Retinal pigment epithelial cell (primary cell): Measurements from ENCODE around the gene MAP7D2.
"Not testable (repeated sequence)": the region's sequence is repeated elsewhere in the genome, so short reads cannot be mapped to it uniquely, and the experiment has no call there.

ENCODE experiments used
- DNase-seq: peaks from one replicate; pipeline ENCODE4 v3.0.0-alpha.2; 2010; ENCODE audit warnings: low read depth
- H3K4me3 ChIP-seq: 2 replicates; pipeline ENCODE4 v1.5.1; 2011; ENCODE audit warnings: mild to moderate bottlenecking, low read length, control low read depth, moderate library complexity
- TF ChIP-seq, protein P1 (sequence below): conservative IDR thresholded peaks from 2 replicates; pipeline ENCODE4 v1.5.1; 2011; ENCODE audit warnings: low read depth, low read length, control low read depth, inconsistent platforms

MAP7D2 gene

DNA sequence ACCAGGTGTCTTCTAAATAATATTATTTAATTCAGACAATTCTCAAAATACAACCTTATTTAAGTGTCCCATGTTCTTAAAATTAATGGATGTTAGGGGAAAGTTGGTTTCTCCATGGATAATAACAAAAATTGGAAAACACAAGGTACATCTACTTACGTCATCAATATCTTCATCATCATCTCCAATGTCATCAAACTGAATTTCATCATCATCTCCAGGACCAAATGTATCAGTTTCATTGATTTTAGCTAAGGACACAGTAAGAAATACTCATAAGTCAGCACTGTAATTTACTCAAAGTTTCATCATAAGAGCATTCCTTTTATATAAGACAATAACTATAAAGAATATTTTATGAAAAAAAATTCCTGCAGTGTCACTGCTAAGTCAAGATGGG lies 13.7 kb upstream of the MAP7D2 start:
- DNase-seq, result no peak
- no peak overlapping the region for H3K4me3 ChIP-seq
- TF ChIP-seq, protein P1, sequence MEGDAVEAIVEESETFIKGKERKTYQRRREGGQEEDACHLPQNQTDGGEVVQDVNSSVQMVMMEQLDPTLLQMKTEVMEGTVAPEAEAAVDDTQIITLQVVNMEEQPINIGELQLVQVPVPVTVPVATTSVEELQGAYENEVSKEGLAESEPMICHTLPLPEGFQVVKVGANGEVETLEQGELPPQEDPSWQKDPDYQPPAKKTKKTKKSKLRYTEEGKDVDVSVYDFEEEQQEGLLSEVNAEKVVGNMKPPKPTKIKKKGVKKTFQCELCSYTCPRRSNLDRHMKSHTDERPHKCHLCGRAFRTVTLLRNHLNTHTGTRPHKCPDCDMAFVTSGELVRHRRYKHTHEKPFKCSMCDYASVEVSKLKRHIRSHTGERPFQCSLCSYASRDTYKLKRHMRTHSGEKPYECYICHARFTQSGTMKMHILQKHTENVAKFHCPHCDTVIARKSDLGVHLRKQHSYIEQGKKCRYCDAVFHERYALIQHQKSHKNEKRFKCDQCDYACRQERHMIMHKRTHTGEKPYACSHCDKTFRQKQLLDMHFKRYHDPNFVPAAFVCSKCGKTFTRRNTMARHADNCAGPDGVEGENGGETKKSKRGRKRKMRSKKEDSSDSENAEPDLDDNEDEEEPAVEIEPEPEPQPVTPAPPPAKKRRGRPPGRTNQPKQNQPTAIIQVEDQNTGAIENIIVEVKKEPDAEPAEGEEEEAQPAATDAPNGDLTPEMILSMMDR, result no peak

DNA sequence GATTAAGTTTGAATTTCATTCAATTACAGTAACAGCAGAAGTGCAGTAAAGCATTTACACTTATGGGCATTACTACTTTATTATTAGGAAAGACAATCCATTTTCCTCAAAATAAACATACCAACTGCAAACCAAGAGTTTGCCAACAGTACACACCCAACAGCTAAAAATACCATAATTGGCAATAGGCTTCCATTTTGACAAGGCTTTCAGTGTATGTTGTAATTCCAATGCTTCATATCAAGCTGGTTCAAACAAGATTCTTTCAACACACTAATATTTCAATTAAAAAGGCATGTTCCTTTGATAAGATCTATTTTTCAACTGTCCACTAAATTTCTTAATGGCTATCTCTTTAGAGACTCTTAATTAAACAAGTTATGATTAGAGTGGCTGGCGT lies 12.8 kb upstream of the MAP7D2 start:
- TF ChIP-seq, protein P1, result no peak
- no peak for DNase-seq
- H3K4me3 ChIP-seq, result no peak overlapping the region

DNA sequence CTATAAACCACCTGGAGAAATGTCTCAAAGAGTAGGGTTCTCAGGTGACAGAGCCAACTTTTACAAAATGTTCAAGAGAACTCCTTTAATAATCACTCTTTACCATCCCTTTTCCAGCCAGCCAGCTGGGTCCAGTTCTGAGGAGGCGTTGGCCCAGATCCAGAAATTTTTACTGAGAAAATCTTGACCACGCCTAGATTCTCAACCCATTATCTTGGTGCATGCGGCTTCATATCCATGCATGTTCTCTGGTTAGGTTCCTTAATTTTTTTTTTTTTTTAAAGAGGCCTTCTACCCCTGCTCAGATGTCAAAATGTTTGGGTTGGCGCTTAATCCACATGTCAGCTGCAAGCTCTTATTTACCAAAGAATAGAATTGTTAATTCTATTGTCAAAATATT lies 12.0 kb upstream of the MAP7D2 start:
- TF ChIP-seq, protein P1, result no peak
- DNase-seq, result no peak
- H3K4me3 ChIP-seq, result no peak overlapping the region

DNA sequence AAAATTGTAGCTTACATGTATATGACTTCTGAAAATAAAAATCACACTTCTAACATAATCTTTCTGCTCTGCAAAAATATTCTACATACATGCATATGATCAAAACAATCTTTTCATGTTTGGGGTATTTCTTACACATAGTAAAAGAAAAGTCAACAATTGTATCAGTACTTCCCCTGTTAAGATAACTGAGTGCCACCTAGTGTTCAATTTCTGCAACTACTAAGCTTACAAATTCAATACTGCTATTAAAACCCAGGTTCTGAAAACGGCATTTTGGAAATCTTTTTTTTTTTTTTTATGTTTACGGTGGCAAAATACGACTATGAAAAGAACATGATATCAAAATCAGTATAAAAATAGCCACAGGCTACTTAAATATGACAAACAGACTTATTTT lies 10.7 kb upstream of the MAP7D2 start:
- H3K4me3 ChIP-seq, DNase-seq: not testable (repeated sequence)
- TF ChIP-seq, protein P1, result peak; percentile 37

DNA sequence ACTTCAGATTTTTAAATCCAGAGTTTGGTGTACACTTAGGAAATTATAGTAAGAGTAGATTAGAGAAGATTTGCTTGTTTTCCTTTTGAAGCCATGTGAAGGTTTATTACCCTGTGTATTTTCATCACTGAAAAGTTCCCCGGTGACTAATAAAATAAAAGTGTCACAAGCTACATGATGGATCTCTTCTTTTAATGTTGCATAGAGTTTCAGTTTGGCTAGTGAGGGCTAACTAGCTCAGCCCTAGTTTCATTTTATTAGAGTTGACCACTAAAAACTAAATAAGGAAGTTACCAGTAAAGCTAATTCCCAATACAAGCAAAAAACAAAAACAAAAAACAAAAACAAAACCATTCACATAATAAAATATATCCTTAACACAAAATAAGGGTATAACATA lies 10.1 kb upstream of the MAP7D2 start:
- not testable (repeated sequence) for H3K4me3 ChIP-seq, DNase-seq

DNA sequence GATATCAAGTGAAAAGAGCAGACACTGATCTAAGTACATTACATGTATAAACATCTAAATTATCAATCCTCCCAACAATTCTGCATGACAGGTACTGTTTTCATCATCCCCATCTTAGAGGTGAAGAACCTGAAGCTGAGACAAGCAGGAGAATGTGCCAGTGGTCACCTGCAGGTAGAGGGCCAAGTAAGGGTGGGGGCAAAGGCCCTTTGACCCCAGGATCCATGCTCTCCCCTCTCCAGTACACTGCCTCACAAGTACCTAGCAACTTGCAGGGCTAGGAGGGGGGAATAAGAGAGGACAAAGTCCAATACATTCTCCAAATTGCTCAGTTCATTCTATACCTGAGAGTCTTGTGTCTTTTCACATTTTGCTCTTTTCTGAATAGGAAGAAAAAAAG lies 8.3 kb upstream of the MAP7D2 start:
- no peak overlapping the region for H3K4me3 ChIP-seq
- DNase-seq, result no peak
- TF ChIP-seq, protein P1, result no peak

DNA sequence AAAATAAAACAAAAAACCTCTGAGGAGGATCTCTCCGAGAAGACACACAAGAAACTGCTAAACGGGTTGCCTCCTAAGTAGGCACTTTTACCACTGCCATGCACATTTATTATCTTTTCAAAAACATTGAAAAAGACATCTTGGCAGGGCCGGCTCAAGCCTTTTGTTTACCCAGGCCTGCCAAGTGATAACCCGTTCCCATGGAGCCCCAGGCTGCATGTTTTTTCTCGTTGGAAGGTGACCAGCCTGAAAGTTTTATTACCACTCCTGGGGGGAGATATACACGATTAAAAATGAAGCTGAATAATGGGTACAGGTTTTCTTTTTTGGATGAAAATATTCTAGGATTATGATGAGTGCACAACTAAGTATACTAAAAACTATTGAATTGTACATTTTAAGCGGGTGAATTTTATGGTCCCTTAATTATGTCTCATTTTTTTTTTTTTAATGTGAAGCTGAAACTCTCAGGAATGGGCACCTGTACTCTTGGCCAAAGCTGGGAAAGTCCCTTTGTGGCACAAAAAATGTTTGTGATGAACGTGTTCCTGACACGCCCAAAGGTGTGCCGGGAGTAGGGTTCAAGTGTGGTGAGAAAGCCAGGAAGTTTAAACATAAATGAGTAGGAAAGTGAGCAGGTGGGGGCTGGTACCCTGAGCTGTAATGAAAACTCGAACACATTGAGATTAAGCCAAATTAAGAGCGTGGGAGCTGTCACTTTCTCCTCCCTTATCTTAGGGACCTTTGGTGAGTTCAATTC lies 1.5 kb upstream of the MAP7D2 start:
- TF ChIP-seq, protein P1, result no peak
- DNase-seq, result no peak
- no peak overlapping the region for H3K4me3 ChIP-seq
